ENCODE results near the gene FABP2. TPM values are rescaled to one million over a fixed set of nuclear protein-coding genes. Genes with fewer than 3 reads are reported as not detected.
"Not testable (repeated sequence)": the region's sequence is repeated elsewhere in the genome, so short reads cannot be mapped to it uniquely, and the experiment has no call there.

The FABP2 gene
- total RNA-seq, 1 experiment from 2014 or later, result not detected

DNA sequence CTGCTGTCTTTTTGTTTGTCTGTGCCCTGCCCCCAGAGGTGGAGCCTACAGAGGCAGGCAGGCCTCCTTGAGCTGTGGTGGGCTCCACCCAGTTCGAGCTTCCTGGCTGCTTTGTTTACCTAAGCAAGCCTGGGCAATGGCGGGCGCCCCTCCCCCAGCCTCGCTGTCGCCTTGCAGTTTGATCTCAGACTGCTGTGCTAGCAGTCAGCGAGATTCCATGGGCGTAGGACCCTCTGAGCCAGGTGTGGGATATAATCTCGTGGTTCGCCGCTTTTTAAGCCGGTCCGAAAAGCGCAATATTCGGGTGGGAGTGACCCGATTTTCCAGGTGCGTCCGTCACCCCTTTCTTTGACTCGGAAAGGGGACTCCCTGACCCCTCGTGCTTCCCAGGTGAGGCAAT, 42.4 kb downstream of the FABP2 start:
- H3K4me3 Mint-ChIP-seq, result peak overlapping the region; percentile 60 to 82; a peak in 4 of 5 replicates
- DNase-seq; H2AFZ ChIP-seq (ENCODE audit: low read length); H3K79me2 ChIP-seq (ENCODE audit: insufficient read depth, low read length); H3K9me3 ChIP-seq (ENCODE audit: control insufficient read depth, low read depth, low read length); H4K5ac ChIP-seq (ENCODE audit: insufficient read length, low read depth, low read length); H4K20me1 ChIP-seq (ENCODE audit: control insufficient read depth, insufficient read depth, insufficient read length); H3K23me2 ChIP-seq (ENCODE audit: insufficient read length, low read depth, low read length, poor library complexity, severe bottlenecking); H3K27me3 Mint-ChIP-seq (ENCODE audit: low read depth); H3K27me3 ChIP-seq (ENCODE audit: insufficient read depth, low read length); H3K9me3 Mint-ChIP-seq; H2BK20ac ChIP-seq (ENCODE audit: low read depth, low read length, poor library complexity, severe bottlenecking); H2BK120ac ChIP-seq (ENCODE audit: low read depth, low read length, poor library complexity, severe bottlenecking); H2BK12ac ChIP-seq (ENCODE audit: insufficient read length, low read depth, low read length); H2AK5ac ChIP-seq (ENCODE audit: insufficient read length, low read length); H2BK5ac ChIP-seq (ENCODE audit: insufficient read length, low read length); H3K27ac ChIP-seq (ENCODE audit: insufficient read length, low read depth, low read length); H3K23ac ChIP-seq (ENCODE audit: insufficient read length, low read depth, low read length); H3K56ac ChIP-seq (ENCODE audit: insufficient read length, low read depth, low read length); H2BK15ac ChIP-seq (ENCODE audit: low read depth, low read length); H3K4me1 ChIP-seq (ENCODE audit: insufficient read depth, low read length); H3T11ph ChIP-seq (ENCODE audit: low read length); H4K91ac ChIP-seq (ENCODE audit: insufficient read length, low read depth, low read length); H3K79me1 ChIP-seq (ENCODE audit: insufficient read depth, low read depth, low read length, poor library complexity, severe bottlenecking): not testable (repeated sequence)
- peak overlapping the region; percentile 54 for H3K9ac ChIP-seq (ENCODE audit: extremely low read depth, insufficient read length, low read length)
- WGBS (ENCODE audit: extremely low coverage, insufficient read length, low lambda C conversion rate), result no CpG with 5 or more reads among the region's 19 CpGs
- peak overlapping the region; percentile 79; the same call in 1 of the 2 replicates for H3K4ac ChIP-seq (ENCODE audit: low read depth, low read length)
- peak overlapping the region; percentile 87 for H3K18ac ChIP-seq (ENCODE audit: insufficient read length, low read depth, low read length)
- peaks cover 2 to 15% (median 9%) of the 10 kb centered on the region in 3 experiments; a peak in 5 of 7 replicates for H3K36me3 Mint-ChIP-seq (ENCODE audit: insufficient read depth in 1 of 3, low read depth in 3 of 3)
- H3K14ac ChIP-seq (ENCODE audit: insufficient read depth, low read length), result peak overlapping the region; percentile 75; the same call in 1 of the 2 replicates
- peak overlapping the region; percentile 91 to 99 (median 99) for H3K27ac Mint-ChIP-seq
- peak overlapping the region; percentile 98 for H4K8ac ChIP-seq (replicated peaks; ENCODE audit: insufficient read length, low read depth, low read length)
- peak overlapping the region; percentile 46 for H3K4me2 ChIP-seq (ENCODE audit: insufficient read depth, insufficient read length, low read length)
- peaks cover 10 to 11% of the 10 kb centered on the region in 2 experiments for H3K4me1 Mint-ChIP-seq
